Transverse colon (tissue), 4 donors: ENCODE data around the gene IL1RN. TPM values are rescaled to one million over a fixed set of nuclear protein-coding genes. Genes with fewer than 3 reads are reported as not detected.

ENCODE experiments used
- DNase-seq: peaks from one replicate; pipeline ENCODE4 v3.0.0-alpha.2; 2019
- H3K27ac ChIP-seq, 4 donors: fragments of 200-600 bp; sonication (generic); 2 replicates each; pipeline ENCODE4 v1.5.1; 2016 to 2018; ENCODE audit warnings: inconsistent platforms in 4 of 4
- H3K27me3 ChIP-seq: fragments of 200-600 bp; sonication (generic); 2 replicates; pipeline ENCODE4 v1.5.1; 2017; ENCODE audit warnings: inconsistent platforms
- H3K36me3 ChIP-seq, 4 donors: fragments of 200-600 bp; sonication (generic); 2 replicates each; pipeline ENCODE4 v1.5.1; 2017 to 2019; ENCODE audit warnings: inconsistent platforms in 4 of 4
- H3K4me1 ChIP-seq, 4 donors: fragments of 200-600 bp; sonication (generic); 2 replicates each; pipeline ENCODE4 v1.5.1; 2017 to 2020; ENCODE audit warnings: inconsistent platforms in 4 of 4
- H3K4me3 ChIP-seq, 4 donors: fragments of 200-600 bp; sonication (generic); 1 replicate in 1 of 4; 2 replicates in 3 of 4; pipeline versions ENCODE4 v1.5.1 to v1.6.1; 2017 to 2019; ENCODE audit warnings: inconsistent platforms in 4 of 4
- H3K9me3 ChIP-seq, 2 donors: fragments of 200-600 bp; sonication (generic); 2 replicates each; pipeline ENCODE4 v1.5.1; 2017 to 2019; ENCODE audit warnings: inconsistent platforms in 2 of 2
- EP300 ChIP-seq: sonication (generic); formaldehyde crosslinking; IDR thresholded peaks from one replicate; pipeline ENCODE4 v1.6.1; 2017; ENCODE audit warnings: antibody characterized with exemption, low read depth
- POLR2A ChIP-seq: fragments of 450-650 bp; IDR thresholded peaks from one replicate; pipeline ENCODE4 v1.6.1; 2016; ENCODE audit warnings: antibody characterized with exemption, mild to moderate bottlenecking, moderate library complexity
- POLR2AphosphoS5 ChIP-seq, 3 donors: sonication (generic); formaldehyde crosslinking; IDR thresholded peaks; one replicate each; pipeline ENCODE4 v1.6.1; 2016; ENCODE audit warnings: antibody characterized with exemption in 3 of 3
- WGBS, 2 donors: methylation state at CpG; one replicate each; pipeline ENCODE4 v1.1.5; 2018; ENCODE audit warnings: low coverage in 1 of 2; 5-methylcytosine and 5-hydroxymethylcytosine counted together
- in situ Hi-C, 4 donors: fragments of 200-750 bp; cut with MboI; loops; one replicate each; pipeline versions ENCODE4 v1.15.0 to v1.15.1; 2017; ENCODE audit warnings: low sequenced_read_pairs in 3 of 4, low pct_ligation_motif_present in 1 of 4, low pct_unique_long_range_greater_than_20kb in 1 of 4
- intact Hi-C: fragments of 100-400 bp; cut with DNase I; formaldehyde crosslinking; loops from one replicate; pipeline ENCODE4 v1.15.1; 2023; ENCODE audit warnings: low total_unique reads
- total RNA-seq, 4 donors: library from RNA; depleted of rRNA; stranded (reverse); fragments of >200 nt; gene quantifications; one replicate each; pipeline ENCODE4 v1.1.0, GENCODE V29; 2016
- TF ChIP-seq, protein P1 (sequence below), 5 experiments: fragments of 200-600 bp in 3 of 5; fragments of 450-650 bp in 2 of 5; sonication (generic) in 3 of 5; IDR thresholded peaks; 1 replicate in 2 of 5; 2 replicates in 3 of 5; pipeline ENCODE4 v1.5.1; 2016 to 2017; ENCODE audit warnings: antibody characterized with exemption in 5 of 5, inconsistent platforms in 3 of 5, mild to moderate bottlenecking in 2 of 5, moderate library complexity in 1 of 5

IL1RN gene
- 10 to 100 TPM in 1 of 4 donors, 1 to 10 TPM in 1, under 1 TPM in 2; 0.40 to 31.8 (median 5.5) TPM for total RNA-seq

DNA sequence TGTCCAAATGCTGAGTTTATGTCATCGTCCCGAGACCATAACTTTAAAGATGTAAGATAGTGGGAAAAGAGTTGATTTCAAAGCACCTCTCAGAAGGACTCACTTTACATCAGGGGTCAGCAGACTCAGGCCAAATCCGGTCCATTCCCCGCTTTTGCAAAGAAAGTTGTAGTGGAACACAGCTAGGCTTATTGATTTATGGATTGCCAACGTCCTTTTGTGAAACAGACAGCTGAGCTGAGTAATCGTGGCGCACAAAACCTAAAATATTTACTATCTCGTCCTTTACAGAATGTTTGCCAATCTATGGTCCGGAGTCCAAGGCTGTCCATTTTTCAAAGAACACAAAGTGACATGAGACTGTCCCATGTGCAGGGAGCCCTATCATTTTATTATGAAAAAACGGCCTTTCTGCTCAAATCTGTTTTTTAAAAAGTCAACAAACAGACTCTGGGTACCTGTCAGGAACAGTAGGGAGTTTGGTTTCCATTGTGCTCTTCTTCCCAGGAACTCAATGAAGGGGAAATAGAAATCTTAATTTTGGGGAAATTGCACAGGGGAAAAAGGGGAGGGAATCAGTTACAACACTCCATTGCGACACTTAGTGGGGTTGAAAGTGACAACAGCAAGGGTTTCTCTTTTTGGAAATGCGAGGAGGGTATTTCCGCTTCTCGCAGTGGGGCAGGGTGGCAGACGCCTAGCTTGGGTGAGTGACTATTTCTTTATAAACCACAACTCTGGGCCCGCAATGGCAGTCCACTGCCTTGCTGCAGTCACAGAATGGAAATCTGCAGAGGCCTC, at the start of gene IL1RN:
Gene IL1RN (plus strand): TSS at position 754 of the 801 bp plus-strand sequence. CDS start 27 bp downstream, at position 781.
- Histone ChIP-seq H3K36me3 (no peaks in the 10 kb centered on the region), H3K4me3 (no peak within 1 kb of the TSS), H3K4me1 (no peaks in the 10 kb centered on the region), H3K27me3 (no peaks in the 10 kb centered on the region), H3K27ac (no peak within 1 kb of the TSS), H3K9me3 (no peaks in the 10 kb centered on the region)
- intact Hi-C loops (no loop called here), in situ Hi-C loops (loop anchor here in 2 of 4 donors (25.0 kb wide), 1 partner anchor 235 kb away; no protein-coding TSS in a partner anchor)
- TF ChIP-seq EP300 (no peak), POLR2AphosphoS5 (IDR thresholded peaks at IDR 0.05) (no peak)
- no peak for DNase-seq
- 77 to 79% methylated on average over 13 to 16 of the region's 16 CpGs for WGBS, 2 donors

GRCh38 chr2:113077921-113078320, 49.5 kb upstream of the IL1RN start:
- H3K9me3 ChIP-seq: no peaks in the 10 kb centered on the region
- no peak overlapping the region for H3K4me3 ChIP-seq
- H3K27ac ChIP-seq: no peak overlapping the region
- no peak for TF ChIP-seq POLR2AphosphoS5 (IDR thresholded peaks at IDR 0.05)
- TF ChIP-seq EP300: no peak
- no peak for TF ChIP-seq POLR2A
- TF ChIP-seq, protein P1, sequence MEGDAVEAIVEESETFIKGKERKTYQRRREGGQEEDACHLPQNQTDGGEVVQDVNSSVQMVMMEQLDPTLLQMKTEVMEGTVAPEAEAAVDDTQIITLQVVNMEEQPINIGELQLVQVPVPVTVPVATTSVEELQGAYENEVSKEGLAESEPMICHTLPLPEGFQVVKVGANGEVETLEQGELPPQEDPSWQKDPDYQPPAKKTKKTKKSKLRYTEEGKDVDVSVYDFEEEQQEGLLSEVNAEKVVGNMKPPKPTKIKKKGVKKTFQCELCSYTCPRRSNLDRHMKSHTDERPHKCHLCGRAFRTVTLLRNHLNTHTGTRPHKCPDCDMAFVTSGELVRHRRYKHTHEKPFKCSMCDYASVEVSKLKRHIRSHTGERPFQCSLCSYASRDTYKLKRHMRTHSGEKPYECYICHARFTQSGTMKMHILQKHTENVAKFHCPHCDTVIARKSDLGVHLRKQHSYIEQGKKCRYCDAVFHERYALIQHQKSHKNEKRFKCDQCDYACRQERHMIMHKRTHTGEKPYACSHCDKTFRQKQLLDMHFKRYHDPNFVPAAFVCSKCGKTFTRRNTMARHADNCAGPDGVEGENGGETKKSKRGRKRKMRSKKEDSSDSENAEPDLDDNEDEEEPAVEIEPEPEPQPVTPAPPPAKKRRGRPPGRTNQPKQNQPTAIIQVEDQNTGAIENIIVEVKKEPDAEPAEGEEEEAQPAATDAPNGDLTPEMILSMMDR (IDR thresholded peaks at IDR 0.05): no peak
- in situ Hi-C loops (no loop called here), intact Hi-C loops (no loop called here)
- peaks cover 0 to 4% (median 0%) of the 10 kb centered on the region in 4 donors for H3K4me1 ChIP-seq
- no peaks in the 10 kb centered on the region for H3K36me3 ChIP-seq
- no peaks in the 10 kb centered on the region for H3K27me3 ChIP-seq
- no peak for DNase-seq
- 32 to 60% methylated on average over 1 of the region's 1 CpG for WGBS, 2 donors

GRCh38 chr2:113078350-113078839, 49.0 kb upstream of the IL1RN start:
- no peaks in the 10 kb centered on the region for H3K9me3 ChIP-seq
- H3K4me3 ChIP-seq: no peak overlapping the region
- H3K4me1 ChIP-seq: peaks cover 0 to 4% (median 0%) of the 10 kb centered on the region in 4 donors
- WGBS, 2 donors: 68 to 74% methylated on average over 6 of the region's 6 CpGs
- in situ Hi-C loops: no loop called here
- H3K27ac ChIP-seq: no peak overlapping the region
- DNase-seq: no peak
- no peaks in the 10 kb centered on the region for H3K27me3 ChIP-seq
- TF ChIP-seq POLR2AphosphoS5 (IDR thresholded peaks at IDR 0.05): no peak
- TF ChIP-seq, protein P1 (IDR thresholded peaks at IDR 0.05): no peak
- no peak for TF ChIP-seq EP300
- TF ChIP-seq POLR2A: no peak
- no peaks in the 10 kb centered on the region for H3K36me3 ChIP-seq
- intact Hi-C loops: no loop called here

- TF ChIP-seq, protein P1 (IDR thresholded peaks at IDR 0.05): no peak
- no peak for TF ChIP-seq POLR2A
- no peak for TF ChIP-seq EP300
- no peak for TF ChIP-seq POLR2AphosphoS5 (IDR thresholded peaks at IDR 0.05)
- intact Hi-C loops (no loop called here), in situ Hi-C loops (no loop called here)
- Histone ChIP-seq H3K4me1 (peaks cover 0 to 4% (median 0%) of the 10 kb centered on the region in 4 donors), H3K27me3 (no peaks in the 10 kb centered on the region), H3K4me3 (no peak overlapping the region), H3K36me3 (no peaks in the 10 kb centered on the region), H3K9me3 (no peaks in the 10 kb centered on the region), H3K27ac (no peak overlapping the region)
- DNase-seq: no peak
- 60 to 79% methylated on average over 1 to 4 of the region's 4 CpGs for WGBS, 2 donors
These were observed 48.3 kb upstream of the IL1RN start for GRCh38 chr2:113079131-113079530.
